Measurements from ENCODE around the gene CKAP4. TPM values are rescaled to one million over a fixed set of nuclear protein-coding genes. Genes with fewer than 3 reads are reported as not detected.

The CKAP4 gene
- total and polyA plus RNA-seq, 2 of the 13 experiments (the other 11 are each of a cell fraction or from before 2014, with no cell fraction given), result 39.2 to 70.2 TPM

GRCh38 chr12:106274575-106275121 is 26.8 kb upstream of the CKAP4 start (continued):
- TF ChIP-seq E2F2 (CRISPR knock-in tag; IDR thresholded peaks at IDR 0.05; ENCODE audit: borderline replicate concordance), result no peak
- no peak; the same call in 1 of the 2 replicates for TF ChIP-seq PPARG (CRISPR knock-in tag; conservative IDR thresholded peaks at IDR 0.05)
- TF ChIP-seq NR2F6 (IDR thresholded peaks at IDR 0.05), result peak; percentile 36
- TF ChIP-seq NR2F6 (CRISPR knock-in tag; IDR thresholded peaks at IDR 0.05), result no peak
- TF ChIP-seq RARA (CRISPR knock-in tag; IDR thresholded peaks at IDR 0.05), result peak; percentile 44
- TF ChIP-seq ZNF547 (CRISPR knock-in tag; IDR thresholded peaks at IDR 0.05), result no peak
- TF ChIP-seq ZNF691 (CRISPR knock-in tag; IDR thresholded peaks at IDR 0.05; ENCODE audit: borderline replicate concordance, low read depth), result no peak
- 0 out of 2 replicates have a peak, but pooled peaks have one; percentile 24 for TF ChIP-seq ZSCAN9 (CRISPR knock-in tag; IDR thresholded peaks at IDR 0.05; ENCODE audit: borderline replicate concordance)
- no peak for TF ChIP-seq SCMH1 (CRISPR knock-in tag; IDR thresholded peaks at IDR 0.05; ENCODE audit: borderline replicate concordance)
- no peak for TF ChIP-seq HMG20B (CRISPR knock-in tag; conservative IDR thresholded peaks at IDR 0.05)
- no peak for TF ChIP-seq NFKBIZ (CRISPR knock-in tag; IDR thresholded peaks at IDR 0.05)
- TF ChIP-seq REXO4 (CRISPR knock-in tag; IDR thresholded peaks at IDR 0.05; ENCODE audit: borderline replicate concordance), result no peak
- TF ChIP-seq ZNF432 (CRISPR knock-in tag; IDR thresholded peaks at IDR 0.05; ENCODE audit: borderline replicate concordance), result no peak
- TF ChIP-seq MXD4 (CRISPR knock-in tag; IDR thresholded peaks at IDR 0.05), result peak; percentile 21; the same call in 1 of the 2 replicates
- no peak for TF ChIP-seq ZNF644 (CRISPR knock-in tag; IDR thresholded peaks at IDR 0.05; ENCODE audit: low read depth)
- TF ChIP-seq ZNF670 (CRISPR knock-in tag; IDR thresholded peaks at IDR 0.05; ENCODE audit: borderline replicate concordance), result no peak
- no peak for TF ChIP-seq AKAP8 (CRISPR knock-in tag; IDR thresholded peaks at IDR 0.05)
- TF ChIP-seq HIVEP1 (CRISPR knock-in tag; IDR thresholded peaks at IDR 0.05), result no peak
- no peak; the same call in 1 of the 2 replicates for TF ChIP-seq TCF7 (IDR thresholded peaks at IDR 0.05; ENCODE audit: low read depth)
- TF ChIP-seq ATF1 (CRISPR knock-in tag; IDR thresholded peaks at IDR 0.05), result peak; percentile 25; the same call in 1 of the 2 replicates
- TF ChIP-seq PBX3 (CRISPR knock-in tag; IDR thresholded peaks at IDR 0.05; ENCODE audit: borderline replicate concordance), result no peak
- no peak for TF ChIP-seq GLMP (CRISPR knock-in tag; IDR thresholded peaks at IDR 0.05; ENCODE audit: borderline replicate concordance)
- no peak for TF ChIP-seq MIXL1 (CRISPR knock-in tag; IDR thresholded peaks at IDR 0.05)
- no peak for TF ChIP-seq PTBP1 (IDR thresholded peaks at IDR 0.05; ENCODE audit: low read depth, low read length, poor library complexity, severe bottlenecking)
- TF ChIP-seq PHB2 (IDR thresholded peaks at IDR 0.05; ENCODE audit: partially characterized antibody), result no peak
- no peak for TF ChIP-seq ATF3 (CRISPR knock-in tag; IDR thresholded peaks at IDR 0.05)

Measured in HepG2 (cell line).